Panc1 (cell line): ENCODE results near the gene SEC11C. TPM values are rescaled to one million over a fixed set of nuclear protein-coding genes. Genes with fewer than 3 reads are reported as not detected.

Experiments used
- ATAC-seq: fragments of 200-7000 bp; cut with Tn5 transposase; 2 replicates; pipeline ENCODE4 v1.9.1; 2020; ENCODE audit warnings: mild to moderate bottlenecking, moderate library complexity
- BruUV-seq: library from RNA; stranded (reverse); fragments of 400-500 nt; replicated peaks from 2 replicates; lab custom pipeline; 2021; lab: Mats Ljungman, UMichigan
- CTCF ChIA-PET: fragments of 300-600 bp; sonication (Branson Sonifier 250); formaldehyde crosslinking; loops from one replicate; lab custom pipeline; 2022; ENCODE audit warnings: antibody characterized with exemption; lab: Charles Lee
- POLR2A ChIA-PET: fragments of 300-600 bp; sonication (Branson Sonifier 250); formaldehyde crosslinking; loops from one replicate; lab custom pipeline; 2022; ENCODE audit warnings: antibody characterized with exemption; lab: Charles Lee
- DNase-seq: peaks from one replicate; pipeline ENCODE4 v3.0.0-alpha.2; 2010; ENCODE audit warnings: low read depth, low spot score
- H3K27ac ChIP-seq: 2 replicates; pipeline ENCODE4 v1.5.1; 2011; ENCODE audit warnings: mild to moderate bottlenecking, low read length, inconsistent platforms
- H3K27me3 ChIP-seq: fragments of 200-500 bp; sonication (Bioruptor generic); 2 replicates; pipeline ENCODE4 v1.6.0; 2014; ENCODE audit warnings: low read length, inconsistent platforms; ENCODE audit not compliant: control insufficient read depth, insufficient read depth
- H3K36me3 ChIP-seq: fragments of 200-500 bp; sonication (Bioruptor generic); 2 replicates; pipeline ENCODE4 v1.5.1; 2014; ENCODE audit warnings: inconsistent platforms, mild to moderate bottlenecking, low read length, moderate library complexity; ENCODE audit not compliant: control insufficient read depth, insufficient read depth
- H3K4me1 ChIP-seq: 2 replicates; pipeline ENCODE4 v1.5.1; 2011; ENCODE audit warnings: inconsistent platforms, mild to moderate bottlenecking, low read length, moderate library complexity; ENCODE audit not compliant: control insufficient read depth, insufficient read depth
- H3K4me3 ChIP-seq, 2 experiments: 2 replicates each; pipeline ENCODE4 v1.5.1; 2011 to 2012; ENCODE audit warnings: low read depth in 2 of 2, low read length in 2 of 2, mild to moderate bottlenecking in 2 of 2, inconsistent platforms in 1 of 2, moderate library complexity in 1 of 2
- H3K9me3 ChIP-seq: fragments of 200-500 bp; sonication (Bioruptor generic); 2 replicates; pipeline ENCODE4 v1.5.1; 2014; ENCODE audit warnings: low read depth, mild to moderate bottlenecking, inconsistent platforms, low read length, moderate library complexity; ENCODE audit not compliant: control insufficient read depth, insufficient read depth
- POLR2AphosphoS5 ChIP-seq: IDR thresholded peaks from 2 replicates; pipeline ENCODE4 v1.6.1; 2012; ENCODE audit warnings: mild to moderate bottlenecking, low read depth, low read length, moderate library complexity
- REST ChIP-seq, 2 experiments: IDR thresholded peaks; 2 replicates each; pipeline ENCODE4 v1.6.1; 2011 to 2012; ENCODE audit warnings: low read depth in 2 of 2, control low read depth in 1 of 2, low read length in 1 of 2, mild to moderate bottlenecking in 1 of 2, moderate library complexity in 1 of 2; ENCODE audit not compliant: insufficient read depth in 1 of 2
- SIN3A ChIP-seq: IDR thresholded peaks from 2 replicates; pipeline ENCODE4 v1.6.1; 2012; ENCODE audit warnings: low read depth, mild to moderate bottlenecking, low read length, moderate library complexity, borderline replicate concordance; ENCODE audit not compliant: insufficient read depth
- TCF7L2 ChIP-seq: IDR thresholded peaks from 2 replicates; pipeline ENCODE4 v1.6.1; 2011; ENCODE audit warnings: mild to moderate bottlenecking, low read depth, low read length, inconsistent platforms
- in situ Hi-C: cut with HindIII; loops from 2 replicates; pipeline ENCODE4 v1.10.0; 2016; ENCODE audit warnings: low sequenced_read_pairs, low pct_unique_long_range_greater_than_20kb
- intact Hi-C: fragments of 100-400 bp; cut with micrococcal nuclease; formaldehyde crosslinking; loops from one replicate; pipeline ENCODE4 v1.10.0; 2022; ENCODE audit not compliant: unreplicated experiment
- total RNA-seq: library from RNA; stranded (reverse); gene quantifications from one replicate; pipeline ENCODE4 v1.2.1, GENCODE V29; 2021; ENCODE audit not compliant: unreplicated experiment
- TF ChIP-seq, protein P1 (sequence below): fragments of 450-650 bp; IDR thresholded peaks from 2 replicates; pipeline ENCODE4 v1.5.1; 2017; ENCODE audit warnings: mild to moderate bottlenecking

Gene SEC11C
- total RNA-seq, 1 experiment from 2014 or later: 48.3 TPM

DNA sequence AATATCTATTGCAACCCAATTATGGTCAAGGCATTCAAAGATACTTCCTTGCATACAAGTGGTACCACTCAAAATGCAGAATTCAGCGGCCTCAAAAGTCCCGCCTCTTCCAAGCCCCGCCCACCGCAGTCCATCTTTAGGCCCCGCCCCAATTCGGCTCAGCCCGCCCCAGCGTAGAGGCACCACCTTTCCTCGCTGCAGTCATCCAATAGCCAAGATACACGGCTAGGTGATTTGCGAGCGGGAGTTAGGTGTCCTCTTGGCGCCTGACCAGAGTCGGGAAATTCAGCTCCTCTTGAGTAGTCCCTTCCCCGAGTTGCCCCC, 431 bp upstream of the SEC11C start:
- intact Hi-C loops (no loop called here), in situ Hi-C loops (no loop called here)
- BruUV-seq: no TSS peak
- ChIA-PET POLR2A (interaction anchor here (0.7 kb wide), 1 partner anchor 95 kb away, joined by 3 read pairs; no protein-coding TSS in a partner anchor), CTCF (no interaction called here)
- H3K27ac ChIP-seq: peak overlapping the region; percentile 82
- TF ChIP-seq, protein P1, sequence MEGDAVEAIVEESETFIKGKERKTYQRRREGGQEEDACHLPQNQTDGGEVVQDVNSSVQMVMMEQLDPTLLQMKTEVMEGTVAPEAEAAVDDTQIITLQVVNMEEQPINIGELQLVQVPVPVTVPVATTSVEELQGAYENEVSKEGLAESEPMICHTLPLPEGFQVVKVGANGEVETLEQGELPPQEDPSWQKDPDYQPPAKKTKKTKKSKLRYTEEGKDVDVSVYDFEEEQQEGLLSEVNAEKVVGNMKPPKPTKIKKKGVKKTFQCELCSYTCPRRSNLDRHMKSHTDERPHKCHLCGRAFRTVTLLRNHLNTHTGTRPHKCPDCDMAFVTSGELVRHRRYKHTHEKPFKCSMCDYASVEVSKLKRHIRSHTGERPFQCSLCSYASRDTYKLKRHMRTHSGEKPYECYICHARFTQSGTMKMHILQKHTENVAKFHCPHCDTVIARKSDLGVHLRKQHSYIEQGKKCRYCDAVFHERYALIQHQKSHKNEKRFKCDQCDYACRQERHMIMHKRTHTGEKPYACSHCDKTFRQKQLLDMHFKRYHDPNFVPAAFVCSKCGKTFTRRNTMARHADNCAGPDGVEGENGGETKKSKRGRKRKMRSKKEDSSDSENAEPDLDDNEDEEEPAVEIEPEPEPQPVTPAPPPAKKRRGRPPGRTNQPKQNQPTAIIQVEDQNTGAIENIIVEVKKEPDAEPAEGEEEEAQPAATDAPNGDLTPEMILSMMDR: no peak
- TF ChIP-seq REST (IDR thresholded peaks at IDR 0.05; ENCODE audit: insufficient read depth in 1 of 2, low read depth in 2 of 2, low read length in 1 of 2): no peak
- no peak for TF ChIP-seq TCF7L2
- TF ChIP-seq SIN3A: no peak
- TF ChIP-seq POLR2AphosphoS5: no peak
- peaks cover 3% of the 10 kb centered on the region; the same call in 1 of the 2 replicates for H3K36me3 ChIP-seq
- no peak for DNase-seq
- peak; percentile 96 for ATAC-seq
- H3K27me3 ChIP-seq: no peaks in the 10 kb centered on the region
- H3K4me1 ChIP-seq: peaks cover 9% of the 10 kb centered on the region; the same call in 1 of the 2 replicates
- no peaks in the 10 kb centered on the region for H3K9me3 ChIP-seq
- peak overlapping the region; percentile 70 to 94 for H3K4me3 ChIP-seq

- peak; percentile 72 to 80 for TF ChIP-seq REST (IDR thresholded peaks at IDR 0.05; ENCODE audit: insufficient read depth in 1 of 2, low read depth in 2 of 2, low read length in 1 of 2)
- TF ChIP-seq, protein P1: no peak
- POLR2A ChIA-PET: no interaction called here
- Histone ChIP-seq H3K27me3 (no peaks in the 10 kb centered on the region), H3K4me1 (peaks cover 9% of the 10 kb centered on the region; the same call in 1 of the 2 replicates), H3K27ac (peak overlapping the region; percentile 68), H3K36me3 (peaks cover 3% of the 10 kb centered on the region; the same call in 1 of the 2 replicates), H3K9me3 (no peaks in the 10 kb centered on the region), H3K4me3 (peak overlapping the region; percentile 70 to 94)
- CTCF ChIA-PET: no interaction called here
- ATAC-seq: no peak
- in situ Hi-C loops: no loop called here
- BruUV-seq: no TSS peak
- no peak for DNase-seq
- intact Hi-C loops: no loop called here
These were observed 710 bp downstream of the SEC11C start for GRCh38 chr18:59140302-59140885.
